K562 (cell line): ENCODE results near the gene IL20RB. TPM values are rescaled to one million over a fixed set of nuclear protein-coding genes. Genes with fewer than 3 reads are reported as not detected.

Experiments used
- BCLAF1 ChIP-seq, 2 experiments: fragments of 450-650 bp in 1 of 2; IDR thresholded peaks; 2 replicates each; pipeline ENCODE4 v1.6.1; 2011 to 2017; ENCODE audit warnings: low read depth in 2 of 2, antibody characterized with exemption in 1 of 2, borderline replicate concordance in 1 of 2, low read length in 1 of 2, mild to moderate bottlenecking in 1 of 2, mixed read lengths in 1 of 2; ENCODE audit not compliant: control insufficient read depth in 1 of 2
- HMGXB4 ChIP-seq: sonication (generic); formaldehyde crosslinking; IDR thresholded peaks from 2 replicates; pipeline ENCODE4 v1.8.1; 2023; ENCODE audit warnings: mild to moderate bottlenecking, missing genetic modification reagents
- NR4A1 ChIP-seq, 2 experiments: fragments of 250-450 bp in 1 of 2; fragments of 450-650 bp in 1 of 2; sonication (Bioruptor Pico) in 1 of 2; IDR thresholded peaks; 2 replicates each; pipeline versions ENCODE4 v1.4.0 to v1.6.1; 2016 to 2020; ENCODE audit warnings: mild to moderate bottlenecking in 2 of 2, missing compliant biosample characterization in 1 of 2, missing genetic modification characterization in 1 of 2, moderate library complexity in 1 of 2
- SFPQ ChIP-seq: fragments of 200-400 bp; formaldehyde crosslinking; IDR thresholded peaks from 2 replicates; pipeline ENCODE4 v1.6.1; 2017; ENCODE audit warnings: mild to moderate bottlenecking, low read depth, low read length, moderate library complexity
- SMARCE1 ChIP-seq: fragments of 450-650 bp; IDR thresholded peaks from 2 replicates; pipeline ENCODE4 v1.7.1; 2016; ENCODE audit warnings: mild to moderate bottlenecking
- polyA plus RNA-seq, 8 experiments: library from polyadenylated mRNA; depleted of rRNA in 4 of 8; stranded (reverse) in 5 of 8; unstranded in 3 of 8; fragments of >200 nt; fragmentation: Nextera tagmentation in 2 of 8; fragmentation: Illumina TruSeq in 1 of 8; extraction: Ambion mirVana in 2 of 8; extraction: Trizol in 1 of 8; gene quantifications; 2 replicates each; pipeline versions ENCODE4 v1.2.1 to v1.2.3, GENCODE V29; 2011 to 2014; ENCODE audit warnings: inconsistent platforms in 1 of 8, missing spikeins in 1 of 8
- total RNA-seq, 7 experiments: library from RNA; depleted of rRNA in 6 of 7; stranded (reverse); fragments of >200 nt in 6 of 7; fragmentation: Illumina TruSeq in 2 of 7; extraction: Trizol in 2 of 7; gene quantifications; 2 replicates each; pipeline versions ENCODE4 v1.2.1 to v1.2.3, GENCODE V29; 2011 to 2021; ENCODE audit warnings: low replicate concordance in 1 of 7

The IL20RB gene
- total and polyA plus RNA-seq, 9 of the 15 experiments (the other 6 are each of a cell fraction or from before 2014, with no cell fraction given): 0.77 to 9.9 (median 6.1) TPM

GRCh38 chr3:137012097-137012501 lies 54.3 kb downstream of the IL20RB start (continued):
- TF ChIP-seq HMGXB4 (no peak), BCLAF1 (IDR thresholded peaks at IDR 0.05; ENCODE audit: borderline replicate concordance in 1 of 2, control insufficient read depth in 1 of 2, low read depth in 2 of 2, low read length in 1 of 2) (no peak), SFPQ (no peak), SMARCE1 (no peak), NR4A1 (CRISPR knock-in tag; IDR thresholded peaks at IDR 0.05) (no peak), NR4A1 (tag; IDR thresholded peaks at IDR 0.05) (no peak)
